Measurements from ENCODE around the gene MLX.
A peak's percentile ranks its signal among the peaks of the same experiment; 100 is the strongest.
"Not testable (repeated sequence)": the region's sequence is repeated elsewhere in the genome, so short reads cannot be mapped to it uniquely, and the experiment has no call there.

MLX gene

DNA sequence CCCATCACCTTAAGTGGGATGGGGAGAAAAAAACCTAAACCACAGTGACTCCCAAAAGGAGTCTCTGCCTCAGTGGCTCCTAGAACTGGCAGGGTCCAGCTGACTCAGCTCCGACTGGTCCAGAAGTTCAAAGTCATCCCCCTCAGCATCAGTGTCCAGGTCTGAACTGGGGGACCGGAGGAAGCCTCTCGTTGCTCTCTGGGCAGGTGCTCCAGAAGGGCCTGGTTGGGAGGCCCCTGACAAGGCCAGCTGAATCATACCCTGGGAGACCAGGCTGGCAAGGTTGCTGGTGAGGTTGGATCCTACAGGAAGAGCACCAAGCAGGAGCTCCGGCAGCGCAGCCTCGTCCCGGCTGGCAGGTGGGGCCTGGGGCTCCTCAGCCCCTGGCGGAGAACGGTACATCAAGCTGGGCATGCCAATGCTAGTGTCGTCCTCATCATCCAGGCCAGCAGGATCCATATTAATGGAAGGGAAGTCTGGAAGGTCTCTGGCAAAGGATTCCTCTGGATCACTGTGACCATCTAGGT is 14.9 kb downstream of the MLX start:
- no peak for DNase-seq

DNA sequence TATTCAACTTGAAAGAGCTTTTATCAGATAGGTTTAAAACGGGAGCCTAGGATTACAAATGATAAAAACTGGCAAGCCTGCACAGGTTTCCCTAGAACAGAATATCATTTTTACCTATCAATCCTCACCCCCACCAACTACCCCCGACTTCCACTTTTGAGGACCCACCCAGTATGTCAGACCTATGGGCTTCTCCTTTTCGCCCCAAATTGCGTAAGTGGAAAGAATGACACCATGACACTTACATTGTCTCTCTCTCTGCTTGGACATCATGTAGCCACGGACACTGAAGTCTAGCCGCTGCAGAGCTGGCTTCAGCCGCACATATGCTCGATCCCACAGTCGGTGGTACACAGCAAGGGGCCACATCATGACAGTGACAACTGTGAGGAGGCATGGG is 18.0 kb downstream of the MLX start:
- DNase-seq, result no peak

GRCh38 chr17:42585353-42585752 is 18.5 kb downstream of the MLX start:
- DNase-seq, result no peak

GRCh38 chr17:42586514-42587230 is 19.8 kb downstream of the MLX start:
- no peak for DNase-seq

DNA sequence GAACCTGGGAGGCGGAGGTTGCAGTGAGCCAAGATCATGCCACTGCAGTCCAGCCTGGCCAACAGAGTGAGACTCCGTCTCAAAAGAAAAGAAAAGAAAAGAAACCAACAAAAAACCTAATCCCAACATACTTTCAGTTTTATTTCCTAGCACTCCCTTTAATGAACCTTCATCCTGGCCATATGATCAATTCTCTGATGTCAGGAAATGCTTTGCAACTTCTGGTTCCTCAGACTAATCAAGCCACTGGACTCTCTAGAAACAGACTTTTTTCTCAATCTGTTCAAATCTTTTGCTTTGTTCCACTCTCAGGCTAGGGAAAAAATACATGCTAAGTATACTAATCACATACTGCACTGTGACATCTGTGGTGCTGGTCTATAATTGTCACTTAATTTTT is 24.0 kb downstream of the MLX start:
- no peak for DNase-seq

DNA sequence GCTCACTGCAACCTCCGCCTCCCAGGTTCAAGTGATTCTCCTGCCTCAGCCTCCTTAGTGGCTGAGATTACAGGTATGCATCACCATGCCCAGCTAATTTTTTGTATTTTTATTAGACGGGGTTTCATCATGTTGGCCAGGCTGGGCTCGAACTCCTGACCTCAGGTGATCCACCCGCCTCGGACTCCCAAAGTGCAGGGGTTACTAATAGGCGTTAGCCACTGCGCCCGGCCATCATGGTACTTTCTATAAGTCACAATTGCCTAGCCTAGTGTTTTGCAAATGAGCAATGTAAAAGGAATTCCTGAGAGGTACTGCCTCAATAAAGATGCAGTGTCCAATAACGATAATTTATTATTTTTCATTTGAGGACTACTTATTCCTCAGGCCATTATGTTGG is 24.5 kb downstream of the MLX start:
- no peak for DNase-seq

GRCh38 chr17:42596386-42596785 is 29.5 kb downstream of the MLX start:
- DNase-seq, result no peak

DNA sequence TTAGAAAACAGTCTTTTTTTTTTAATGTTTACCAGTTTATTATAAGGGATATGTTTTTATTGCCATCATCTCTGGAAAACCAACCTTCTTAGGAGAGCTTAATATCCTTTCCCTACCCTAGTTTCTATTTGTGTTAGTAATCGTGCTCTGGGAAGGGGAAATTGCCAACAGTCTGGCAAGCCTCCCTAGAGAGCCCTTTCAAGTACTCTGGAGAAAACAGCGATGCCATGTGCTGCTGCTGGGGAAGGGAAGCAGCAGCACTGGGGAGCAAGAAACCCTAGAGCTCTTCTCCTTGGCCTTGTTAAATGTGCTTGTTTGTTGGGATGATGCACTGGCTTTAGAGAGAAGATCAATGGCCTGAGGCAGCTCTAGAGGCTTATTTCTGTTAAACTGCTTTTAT is 32.0 kb downstream of the MLX start:
- DNase-seq, result no peak

DNA sequence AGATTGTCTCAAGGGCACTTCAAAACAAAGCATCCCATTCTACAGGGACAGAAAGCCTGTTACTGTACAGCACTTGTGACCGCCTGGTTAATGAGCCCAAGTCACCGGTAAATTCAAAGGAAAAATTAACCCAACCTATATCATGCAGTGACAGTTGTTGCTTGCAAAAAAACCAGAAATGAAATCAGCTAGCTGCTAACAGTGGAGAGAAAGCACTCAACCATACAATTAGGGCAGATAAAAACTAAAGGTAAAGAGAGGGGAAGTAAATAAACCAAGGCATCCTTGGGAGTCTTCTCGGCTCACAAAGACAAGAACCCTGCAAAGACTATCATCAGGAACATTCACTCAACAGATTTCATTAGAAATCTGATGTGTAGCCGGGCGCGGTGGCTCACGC is 36.4 kb downstream of the MLX start:
- no peak for DNase-seq

DNA sequence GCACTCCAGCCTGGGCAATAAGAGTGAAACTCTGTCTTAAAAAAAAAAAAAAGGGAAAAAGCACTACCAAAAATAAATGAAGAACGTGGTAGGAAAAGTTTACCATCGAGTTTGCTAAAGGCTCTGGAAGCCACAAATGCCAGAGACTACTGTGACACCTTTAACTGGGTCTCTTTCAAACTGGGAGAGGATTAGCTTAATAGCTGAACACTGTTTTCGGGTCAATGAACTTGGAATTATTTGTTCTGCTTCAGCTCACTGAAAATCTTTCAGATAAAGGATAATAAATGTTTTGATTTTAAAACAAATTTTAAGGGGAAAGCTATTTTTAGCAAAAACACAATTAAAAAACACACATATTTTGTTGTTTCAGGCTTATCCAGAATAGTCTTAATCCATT is 40.9 kb downstream of the MLX start:
- DNase-seq, result no peak

- peak; percentile 41 to 87 for DNase-seq
Observed at GRCh38 chr17:42608305-42609181, 41.6 kb downstream of the MLX start.

DNA sequence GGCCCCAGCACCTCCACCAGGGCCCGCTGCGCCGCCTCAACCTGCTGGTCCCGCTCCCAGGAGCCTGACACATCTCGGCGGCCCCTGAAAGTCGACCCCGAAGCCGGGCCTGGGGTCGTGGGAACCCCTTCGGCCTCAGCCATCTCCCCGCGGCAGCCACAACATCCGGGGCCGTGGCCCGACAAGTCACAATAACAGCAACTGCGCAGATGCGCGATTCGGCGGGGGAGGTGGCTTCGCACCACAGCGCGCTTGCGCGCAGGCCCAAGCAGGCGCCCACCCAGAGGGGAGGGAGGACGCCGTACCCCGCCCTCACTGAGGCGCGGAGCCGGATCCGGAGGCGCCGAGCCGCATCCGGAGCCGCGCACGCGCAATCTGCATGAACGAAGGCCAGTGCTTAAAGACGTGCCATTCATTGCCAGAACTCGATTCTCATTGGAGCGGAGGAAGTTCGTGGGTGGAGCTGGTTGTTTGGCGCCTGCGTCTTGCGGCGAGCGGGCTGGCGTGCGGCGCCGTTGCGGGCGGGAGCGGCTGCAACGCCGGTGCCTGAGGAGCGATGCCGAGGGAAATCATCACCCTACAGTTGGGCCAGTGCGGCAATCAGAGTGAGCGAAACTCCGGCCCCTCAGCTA is 42.4 kb downstream of the MLX start, which contains the start of the genes RETREG3 and TUBG1:
Gene RETREG3, minus strand, starts transcription at position 193 of the 632 bp plus-strand sequence. Its CDS starts 50 bp downstream, at position 143.
Gene TUBG1, plus strand, starts transcription at position 502 of the 632 bp plus-strand sequence. Its CDS starts 55 bp downstream, at position 557.
- DNase-seq, result peak; percentile 97 to 99

DNA sequence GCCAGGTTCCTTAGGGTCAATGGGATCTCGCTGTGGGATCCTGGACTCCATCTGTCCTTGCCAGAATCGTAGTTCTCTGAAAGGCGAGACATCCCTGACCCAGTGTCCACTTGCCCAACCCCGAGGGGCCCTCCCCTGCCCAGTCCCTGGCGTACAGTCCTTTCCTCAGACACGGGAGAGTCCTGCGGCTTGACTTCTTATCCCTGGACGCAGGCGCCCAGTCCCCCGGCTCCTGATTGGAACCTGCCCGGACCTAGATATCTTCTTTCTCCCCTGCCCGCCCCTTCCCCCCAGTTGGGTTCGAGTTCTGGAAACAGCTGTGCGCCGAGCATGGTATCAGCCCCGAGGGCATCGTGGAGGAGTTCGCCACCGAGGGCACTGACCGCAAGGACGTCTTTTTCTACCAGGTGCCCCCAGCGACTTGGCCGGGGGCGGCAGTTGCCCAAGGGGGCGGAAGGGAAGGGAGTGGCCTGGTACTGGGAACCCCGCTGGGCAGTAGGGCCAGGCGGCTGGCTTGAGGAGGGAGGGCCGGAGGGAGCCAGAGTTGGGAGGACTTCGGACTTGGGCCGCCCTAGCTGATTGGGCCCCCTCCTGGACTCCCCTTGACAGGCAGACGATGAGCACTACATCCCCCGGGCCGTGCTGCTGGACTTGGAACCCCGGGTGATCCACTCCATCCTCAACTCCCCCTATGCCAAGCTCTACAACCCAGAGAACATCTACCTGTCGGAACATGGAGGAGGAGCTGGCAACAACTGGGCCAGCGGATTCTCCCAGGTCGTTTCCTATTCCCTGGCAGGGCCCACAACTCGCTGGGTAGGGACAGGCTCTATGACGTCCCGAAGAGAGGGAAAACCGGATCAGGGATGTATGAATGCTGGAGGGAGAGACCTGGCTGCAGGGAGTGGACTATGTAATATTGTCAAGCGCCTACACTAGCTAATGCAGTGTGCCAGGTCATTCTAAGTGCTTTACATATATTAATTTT is 43.2 kb downstream of the MLX start:
- peak; percentile 48 to 55 for DNase-seq

- no peak for DNase-seq
Observed at GRCh38 chr17:42612013-42612412, 45.1 kb downstream of the MLX start.

GRCh38 chr17:42613699-42614295 is 46.9 kb downstream of the MLX start:
- no peak for DNase-seq

DNA sequence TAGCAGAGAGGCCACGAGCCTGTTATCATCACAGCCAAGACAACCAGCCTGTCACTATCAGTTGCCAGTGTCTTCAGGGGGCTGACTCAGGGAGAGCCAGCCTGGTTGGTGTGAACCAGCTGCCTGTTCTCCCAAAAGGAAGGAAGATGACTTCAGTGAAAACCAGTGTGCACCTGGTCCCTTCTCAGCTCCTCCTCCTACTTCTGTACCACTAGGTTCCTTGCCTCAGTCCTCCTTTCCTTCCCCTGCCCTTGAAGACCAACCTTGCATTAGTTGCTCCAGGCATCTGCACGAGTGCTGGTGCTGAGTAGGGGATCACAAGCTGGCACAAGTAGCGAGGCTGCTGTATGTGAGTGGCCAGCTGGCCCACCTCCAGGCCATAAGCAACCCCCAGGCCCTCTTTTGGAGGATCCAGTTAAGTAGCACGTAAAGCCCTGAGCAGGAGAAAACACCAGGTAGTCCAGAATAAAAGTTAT is 51.1 kb downstream of the MLX start:
- no peak for DNase-seq

DNA sequence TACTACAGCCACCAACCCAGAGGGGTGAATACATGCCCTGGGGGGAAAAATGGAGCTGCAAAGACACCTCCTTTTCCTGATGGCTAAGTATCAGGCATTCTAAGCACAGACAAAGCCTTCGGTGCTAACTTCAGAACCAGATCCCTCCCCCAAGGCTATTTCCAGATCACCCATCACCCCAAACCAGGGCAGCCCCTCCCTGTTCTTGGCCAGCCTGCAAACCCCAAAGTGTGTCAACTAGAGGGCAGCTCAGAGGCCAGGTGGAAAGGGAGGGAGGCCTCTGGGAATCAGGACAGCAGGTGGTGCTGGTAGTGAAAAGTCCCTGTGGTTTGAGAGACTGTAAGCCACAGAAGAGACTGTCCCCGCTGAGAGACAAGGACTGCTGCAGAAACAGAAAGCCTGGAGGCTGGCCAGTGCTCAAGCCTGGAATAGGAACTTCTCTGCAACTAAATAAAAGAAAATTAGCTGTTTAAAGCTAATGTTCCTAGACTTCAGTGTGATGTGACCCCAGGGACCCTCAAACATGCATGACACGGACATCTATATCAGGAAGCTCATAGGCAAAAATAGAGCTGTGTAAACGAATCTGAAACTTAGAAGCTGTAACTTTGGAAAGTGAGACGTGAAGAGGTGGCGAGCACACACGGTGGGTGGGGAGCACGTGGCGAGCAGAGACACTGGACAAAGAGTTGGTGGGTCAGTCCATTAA is 51.7 kb downstream of the MLX start:
- DNase-seq, result peak; percentile 36 to 70

- not testable (repeated sequence) for DNase-seq
Observed at GRCh38 chr17:42621987-42622386, 55.1 kb downstream of the MLX start.
